ENCODE results near the gene TNFRSF19. TPM values are rescaled to one million over a fixed set of nuclear protein-coding genes. Genes with fewer than 3 reads are reported as not detected.
A peak's percentile ranks its signal among the peaks of the same experiment; 100 is the strongest.

Gene TNFRSF19
- total and polyA plus RNA-seq, 2 of the 13 experiments (the other 11 are each of a cell fraction or from before 2014, with no cell fraction given) = 75.3 to 77.7 TPM

DNA sequence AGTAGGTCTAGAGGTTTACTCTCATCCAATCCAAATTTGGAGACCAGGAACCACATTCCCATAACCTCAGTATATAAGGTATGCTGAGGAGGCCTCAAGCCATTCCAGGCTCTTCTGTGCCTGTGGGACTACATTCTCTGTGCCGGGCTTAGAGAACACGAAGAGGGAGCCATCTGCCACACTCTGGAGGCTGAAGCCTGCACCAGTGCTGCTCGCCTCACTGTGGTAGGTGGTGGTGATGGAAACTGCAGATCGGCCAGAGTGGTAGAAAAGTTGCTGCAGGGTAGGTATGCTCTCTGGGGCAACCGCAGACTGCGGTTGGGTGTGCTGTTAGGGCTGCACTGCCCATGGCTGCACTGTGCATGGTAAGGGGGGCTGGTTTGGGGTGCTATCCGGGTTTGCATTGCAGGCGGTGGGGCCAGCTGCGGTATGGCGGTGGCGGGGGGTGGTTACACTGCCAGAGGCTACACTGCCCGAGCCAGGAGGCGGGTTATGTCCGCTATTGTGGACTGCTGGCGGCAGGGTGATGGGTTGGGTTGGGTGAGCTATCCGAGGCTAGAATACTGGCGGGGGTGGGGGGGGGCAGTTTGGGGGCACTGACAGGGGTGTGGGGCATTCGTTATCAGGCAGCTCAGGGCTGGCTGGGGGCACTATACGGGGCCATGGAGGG, 145.0 kb downstream of the TNFRSF19 start (continued):
- TF ChIP-seq, protein P1, sequence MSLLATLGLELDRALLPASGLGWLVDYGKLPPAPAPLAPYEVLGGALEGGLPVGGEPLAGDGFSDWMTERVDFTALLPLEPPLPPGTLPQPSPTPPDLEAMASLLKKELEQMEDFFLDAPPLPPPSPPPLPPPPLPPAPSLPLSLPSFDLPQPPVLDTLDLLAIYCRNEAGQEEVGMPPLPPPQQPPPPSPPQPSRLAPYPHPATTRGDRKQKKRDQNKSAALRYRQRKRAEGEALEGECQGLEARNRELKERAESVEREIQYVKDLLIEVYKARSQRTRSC (CRISPR knock-in tag; IDR thresholded peaks at IDR 0.05; ENCODE audit: low read depth) = no peak
- TF ChIP-seq MTA3 (CRISPR knock-in tag; IDR thresholded peaks at IDR 0.05) (no peak), ZNF143 (CRISPR knock-in tag; IDR thresholded peaks at IDR 0.05) (no peak), ZBTB21 (CRISPR knock-in tag; IDR thresholded peaks at IDR 0.05) (no peak), STAT5B (CRISPR knock-in tag; IDR thresholded peaks at IDR 0.05) (no peak), SMC3 (IDR thresholded peaks at IDR 0.05; ENCODE audit: low read length) (peak; percentile 38), HNRNPLL (IDR thresholded peaks at IDR 0.05; ENCODE audit: low read depth, low read length, poor library complexity, severe bottlenecking) (no peak), ZNF562 (CRISPR knock-in tag; IDR thresholded peaks at IDR 0.05; ENCODE audit: borderline replicate concordance) (no peak), FLYWCH1 (CRISPR knock-in tag; IDR thresholded peaks at IDR 0.05) (no peak), ESRRA (CRISPR knock-in tag; IDR thresholded peaks at IDR 0.05; ENCODE audit: low read depth) (no peak), HHEX (CRISPR knock-in tag; IDR thresholded peaks at IDR 0.05) (no peak), TEAD3 (CRISPR knock-in tag; optimal IDR thresholded peaks at IDR 0.05; ENCODE audit: borderline replicate concordance) (no peak), ZNF737 (CRISPR knock-in tag; IDR thresholded peaks at IDR 0.05; ENCODE audit: borderline replicate concordance) (no peak), STAG1 (CRISPR knock-in tag; IDR thresholded peaks at IDR 0.05) (peak; percentile 53), HDAC2 (CRISPR knock-in tag; IDR thresholded peaks at IDR 0.05) (0 out of 2 replicates have a peak, but pooled peaks have one; percentile 8), ZMYM3 (CRISPR knock-in tag; IDR thresholded peaks at IDR 0.05) (no peak)
- TF ChIP-seq, protein P2, sequence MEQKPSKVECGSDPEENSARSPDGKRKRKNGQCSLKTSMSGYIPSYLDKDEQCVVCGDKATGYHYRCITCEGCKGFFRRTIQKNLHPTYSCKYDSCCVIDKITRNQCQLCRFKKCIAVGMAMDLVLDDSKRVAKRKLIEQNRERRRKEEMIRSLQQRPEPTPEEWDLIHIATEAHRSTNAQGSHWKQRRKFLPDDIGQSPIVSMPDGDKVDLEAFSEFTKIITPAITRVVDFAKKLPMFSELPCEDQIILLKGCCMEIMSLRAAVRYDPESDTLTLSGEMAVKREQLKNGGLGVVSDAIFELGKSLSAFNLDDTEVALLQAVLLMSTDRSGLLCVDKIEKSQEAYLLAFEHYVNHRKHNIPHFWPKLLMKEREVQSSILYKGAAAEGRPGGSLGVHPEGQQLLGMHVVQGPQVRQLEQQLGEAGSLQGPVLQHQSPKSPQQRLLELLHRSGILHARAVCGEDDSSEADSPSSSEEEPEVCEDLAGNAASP (CRISPR knock-in tag; IDR thresholded peaks at IDR 0.05; ENCODE audit: borderline replicate concordance) = no peak
- TF ChIP-seq, protein P3, sequence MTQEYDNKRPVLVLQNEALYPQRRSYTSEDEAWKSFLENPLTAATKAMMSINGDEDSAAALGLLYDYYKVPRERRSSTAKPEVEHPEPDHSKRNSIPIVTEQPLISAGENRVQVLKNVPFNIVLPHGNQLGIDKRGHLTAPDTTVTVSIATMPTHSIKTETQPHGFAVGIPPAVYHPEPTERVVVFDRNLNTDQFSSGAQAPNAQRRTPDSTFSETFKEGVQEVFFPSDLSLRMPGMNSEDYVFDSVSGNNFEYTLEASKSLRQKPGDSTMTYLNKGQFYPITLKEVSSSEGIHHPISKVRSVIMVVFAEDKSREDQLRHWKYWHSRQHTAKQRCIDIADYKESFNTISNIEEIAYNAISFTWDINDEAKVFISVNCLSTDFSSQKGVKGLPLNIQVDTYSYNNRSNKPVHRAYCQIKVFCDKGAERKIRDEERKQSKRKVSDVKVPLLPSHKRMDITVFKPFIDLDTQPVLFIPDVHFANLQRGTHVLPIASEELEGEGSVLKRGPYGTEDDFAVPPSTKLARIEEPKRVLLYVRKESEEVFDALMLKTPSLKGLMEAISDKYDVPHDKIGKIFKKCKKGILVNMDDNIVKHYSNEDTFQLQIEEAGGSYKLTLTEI (CRISPR knock-in tag; conservative IDR thresholded peaks at IDR 0.05) = no peak
- TF ChIP-seq, protein P4, sequence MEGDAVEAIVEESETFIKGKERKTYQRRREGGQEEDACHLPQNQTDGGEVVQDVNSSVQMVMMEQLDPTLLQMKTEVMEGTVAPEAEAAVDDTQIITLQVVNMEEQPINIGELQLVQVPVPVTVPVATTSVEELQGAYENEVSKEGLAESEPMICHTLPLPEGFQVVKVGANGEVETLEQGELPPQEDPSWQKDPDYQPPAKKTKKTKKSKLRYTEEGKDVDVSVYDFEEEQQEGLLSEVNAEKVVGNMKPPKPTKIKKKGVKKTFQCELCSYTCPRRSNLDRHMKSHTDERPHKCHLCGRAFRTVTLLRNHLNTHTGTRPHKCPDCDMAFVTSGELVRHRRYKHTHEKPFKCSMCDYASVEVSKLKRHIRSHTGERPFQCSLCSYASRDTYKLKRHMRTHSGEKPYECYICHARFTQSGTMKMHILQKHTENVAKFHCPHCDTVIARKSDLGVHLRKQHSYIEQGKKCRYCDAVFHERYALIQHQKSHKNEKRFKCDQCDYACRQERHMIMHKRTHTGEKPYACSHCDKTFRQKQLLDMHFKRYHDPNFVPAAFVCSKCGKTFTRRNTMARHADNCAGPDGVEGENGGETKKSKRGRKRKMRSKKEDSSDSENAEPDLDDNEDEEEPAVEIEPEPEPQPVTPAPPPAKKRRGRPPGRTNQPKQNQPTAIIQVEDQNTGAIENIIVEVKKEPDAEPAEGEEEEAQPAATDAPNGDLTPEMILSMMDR (CRISPR knock-in tag; IDR thresholded peaks at IDR 0.05) = peak; percentile 56
